Suprapubic skin (tissue), 3 donors: ENCODE data around the gene TEAD4.

Source experiments
- CTCF ChIP-seq, 2 donors: fragments of 200-600 bp in 1 of 2; fragments of 450-650 bp in 1 of 2; sonication (generic) in 1 of 2; IDR thresholded peaks; one replicate each; pipeline ENCODE4 v1.5.1; 2016 to 2019; ENCODE audit warnings: antibody characterized with exemption in 2 of 2, mild to moderate bottlenecking in 1 of 2, moderate library complexity in 1 of 2
- POLR2A ChIP-seq, 2 donors: fragments of 450-650 bp; IDR thresholded peaks; one replicate each; pipeline ENCODE4 v1.6.1; 2017; ENCODE audit warnings: antibody characterized with exemption in 2 of 2, mild to moderate bottlenecking in 2 of 2, moderate library complexity in 2 of 2

GRCh38 chr12:3014641-3015040 is 55.4 kb downstream of the TEAD4 start:
- TF ChIP-seq CTCF (IDR thresholded peaks at IDR 0.05) (no peak), POLR2A (IDR thresholded peaks at IDR 0.05) (no peak)
